Calu3 (cell line): ENCODE measurements around the gene SLC35G4. TPM values are rescaled to one million over a fixed set of nuclear protein-coding genes. Genes with fewer than 3 reads are reported as not detected.
"Not testable (repeated sequence)": the region's sequence is repeated elsewhere in the genome, so short reads cannot be mapped to it uniquely, and the experiment has no call there.

Experiments
- BruUV-seq: library from RNA; stranded (reverse); fragments of 400-500 nt; replicated peaks from 2 replicates; lab custom pipeline; 2021; lab: Mats Ljungman, UMichigan
- CTCF ChIA-PET: fragments of 300-600 bp; sonication (Branson Sonifier 250); formaldehyde crosslinking; loops from one replicate; lab custom pipeline; 2022; ENCODE audit warnings: antibody characterized with exemption; lab: Charles Lee
- DNase-seq: peaks from one replicate; pipeline ENCODE4 v3.0.0; 2022
- H3K27ac Mint-ChIP-seq: one replicate; pipeline ENCODE4 v1.8.0; 2022; ENCODE audit warnings: mixed read lengths; ENCODE audit not compliant: unreplicated experiment
- H3K27me3 Mint-ChIP-seq: one replicate; pipeline ENCODE4 v1.8.0; 2022; ENCODE audit warnings: mixed read lengths; ENCODE audit not compliant: unreplicated experiment
- H3K36me3 Mint-ChIP-seq: one replicate; pipeline ENCODE4 v1.8.0; 2022; ENCODE audit warnings: mild to moderate bottlenecking, moderate library complexity, mixed read lengths; ENCODE audit not compliant: insufficient read depth, unreplicated experiment
- H3K4me1 Mint-ChIP-seq: one replicate; pipeline ENCODE4 v1.8.0; 2022; ENCODE audit warnings: mild to moderate bottlenecking, low read depth, mixed read lengths; ENCODE audit not compliant: unreplicated experiment
- H3K4me3 Mint-ChIP-seq: one replicate; pipeline ENCODE4 v1.8.0; 2022; ENCODE audit warnings: mild to moderate bottlenecking, low read depth, moderate library complexity, mixed read lengths; ENCODE audit not compliant: unreplicated experiment
- H3K9me3 Mint-ChIP-seq: one replicate; pipeline ENCODE4 v1.8.0; 2022; ENCODE audit warnings: low read depth, mixed read lengths; ENCODE audit not compliant: unreplicated experiment
- intact Hi-C: fragments of 100-400 bp; cut with micrococcal nuclease; formaldehyde crosslinking; loops from one replicate; pipeline ENCODE4 v1.10.0; 2022; ENCODE audit not compliant: unreplicated experiment
- total RNA-seq: library from RNA; stranded (reverse); gene quantifications from 2 replicates; pipeline ENCODE4 v1.2.3, GENCODE V29; 2022
- TF ChIP-seq, protein P1 (sequence below): fragments of 200-600 bp; IDR thresholded peaks from one replicate; pipeline ENCODE4 v1.8.0; 2022; ENCODE audit warnings: antibody characterized with exemption; ENCODE audit not compliant: unreplicated experiment

The SLC35G4 gene
- total RNA-seq, 1 experiment from 2014 or later = not detected

DNA sequence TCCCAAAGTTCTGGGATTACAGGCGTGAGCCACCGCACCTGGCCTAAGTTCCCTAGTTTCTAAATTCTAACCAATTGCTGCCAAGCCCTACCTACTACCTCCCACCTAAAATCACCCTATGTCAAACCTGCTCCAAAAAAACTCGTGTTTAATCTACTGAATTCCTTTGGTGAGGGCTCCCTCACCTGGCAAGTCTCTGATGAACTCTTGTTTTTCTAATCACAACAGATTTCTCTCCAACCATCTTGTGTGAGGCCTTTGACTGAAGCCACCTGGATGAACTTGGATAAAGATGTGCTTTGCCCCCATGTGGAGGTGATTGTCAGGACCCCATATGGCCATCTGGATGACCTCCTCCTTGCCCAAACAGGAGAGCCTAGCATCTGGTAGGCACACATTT, 17.4 kb upstream of the SLC35G4 start:
- CTCF ChIA-PET = no interaction called here
- BruUV-seq = no TSS peak
- Mint-ChIP-seq H3K9me3 (peaks cover 5% of the 10 kb centered on the region), H3K27ac (no peak overlapping the region), H3K4me1 (no peaks in the 10 kb centered on the region), H3K4me3 (no peak overlapping the region), H3K36me3 (no peaks in the 10 kb centered on the region), H3K27me3 (peaks cover 68% of the 10 kb centered on the region)
- DNase-seq = no peak
- TF ChIP-seq, protein P1, sequence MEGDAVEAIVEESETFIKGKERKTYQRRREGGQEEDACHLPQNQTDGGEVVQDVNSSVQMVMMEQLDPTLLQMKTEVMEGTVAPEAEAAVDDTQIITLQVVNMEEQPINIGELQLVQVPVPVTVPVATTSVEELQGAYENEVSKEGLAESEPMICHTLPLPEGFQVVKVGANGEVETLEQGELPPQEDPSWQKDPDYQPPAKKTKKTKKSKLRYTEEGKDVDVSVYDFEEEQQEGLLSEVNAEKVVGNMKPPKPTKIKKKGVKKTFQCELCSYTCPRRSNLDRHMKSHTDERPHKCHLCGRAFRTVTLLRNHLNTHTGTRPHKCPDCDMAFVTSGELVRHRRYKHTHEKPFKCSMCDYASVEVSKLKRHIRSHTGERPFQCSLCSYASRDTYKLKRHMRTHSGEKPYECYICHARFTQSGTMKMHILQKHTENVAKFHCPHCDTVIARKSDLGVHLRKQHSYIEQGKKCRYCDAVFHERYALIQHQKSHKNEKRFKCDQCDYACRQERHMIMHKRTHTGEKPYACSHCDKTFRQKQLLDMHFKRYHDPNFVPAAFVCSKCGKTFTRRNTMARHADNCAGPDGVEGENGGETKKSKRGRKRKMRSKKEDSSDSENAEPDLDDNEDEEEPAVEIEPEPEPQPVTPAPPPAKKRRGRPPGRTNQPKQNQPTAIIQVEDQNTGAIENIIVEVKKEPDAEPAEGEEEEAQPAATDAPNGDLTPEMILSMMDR = no peak
- intact Hi-C loops = no loop called here

DNA sequence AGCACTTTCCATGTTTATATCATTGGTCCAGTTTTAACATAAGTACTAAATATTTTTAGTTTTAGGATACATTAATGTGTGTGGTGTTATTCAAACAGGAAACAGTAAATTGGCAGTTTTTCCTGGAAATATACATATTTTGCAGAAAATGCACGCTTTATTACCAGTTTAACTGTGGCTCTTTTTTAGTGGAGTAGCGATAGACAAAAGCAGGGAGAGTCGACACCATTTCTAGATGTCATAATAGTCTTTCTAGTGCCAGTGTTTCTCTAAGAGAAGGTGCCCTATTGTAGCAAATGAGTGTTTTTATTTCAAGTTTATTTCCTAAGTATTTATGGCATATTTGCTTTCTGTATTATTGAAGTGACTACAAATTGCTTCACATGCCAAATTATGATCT, 9.1 kb upstream of the SLC35G4 start:
- CTCF ChIA-PET = no interaction called here

DNA sequence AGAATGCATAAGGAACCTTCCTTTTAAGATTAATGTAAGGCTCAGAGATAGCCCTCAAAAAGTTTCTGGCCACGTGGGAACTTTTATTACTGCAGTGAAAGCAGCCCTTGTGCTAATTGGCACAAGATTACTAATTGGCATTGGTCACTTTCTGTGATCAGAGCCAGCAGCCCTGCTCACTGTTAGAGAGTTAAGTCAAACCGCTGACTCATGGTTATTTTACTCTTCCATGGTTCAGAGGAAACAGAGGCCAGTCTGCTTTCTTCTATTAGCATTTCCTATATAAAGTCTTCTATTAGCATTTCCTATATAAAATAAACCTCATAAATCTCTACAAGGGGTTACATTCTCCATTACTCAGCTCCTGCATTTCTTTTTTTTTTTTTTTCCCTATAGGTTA, 1.5 kb upstream of the SLC35G4 start:
- Mint-ChIP-seq H3K4me3 (no peak overlapping the region), H3K27me3 (peaks cover 66% of the 10 kb centered on the region), H3K9me3 (no peaks in the 10 kb centered on the region), H3K4me1 (no peaks in the 10 kb centered on the region), H3K36me3 (no peaks in the 10 kb centered on the region), H3K27ac (no peak overlapping the region)
- no TSS peak for BruUV-seq
- TF ChIP-seq, protein P1 = no peak
- CTCF ChIA-PET = no interaction called here
- DNase-seq = no peak
- intact Hi-C loops = no loop called here

More for the DNA sequence above, 9.1 kb upstream of the SLC35G4 start:
- H3K4me1 Mint-ChIP-seq = no peaks in the 10 kb centered on the region
- peaks cover 42% of the 10 kb centered on the region for H3K27me3 Mint-ChIP-seq
- H3K36me3 Mint-ChIP-seq = no peaks in the 10 kb centered on the region
- no peak overlapping the region for H3K27ac Mint-ChIP-seq
- TF ChIP-seq, protein P1 = no peak
- H3K4me3 Mint-ChIP-seq = no peak overlapping the region
- intact Hi-C loops = no loop called here
- no peak for DNase-seq
- peaks cover 10% of the 10 kb centered on the region for H3K9me3 Mint-ChIP-seq
- no TSS peak for BruUV-seq

DNA sequence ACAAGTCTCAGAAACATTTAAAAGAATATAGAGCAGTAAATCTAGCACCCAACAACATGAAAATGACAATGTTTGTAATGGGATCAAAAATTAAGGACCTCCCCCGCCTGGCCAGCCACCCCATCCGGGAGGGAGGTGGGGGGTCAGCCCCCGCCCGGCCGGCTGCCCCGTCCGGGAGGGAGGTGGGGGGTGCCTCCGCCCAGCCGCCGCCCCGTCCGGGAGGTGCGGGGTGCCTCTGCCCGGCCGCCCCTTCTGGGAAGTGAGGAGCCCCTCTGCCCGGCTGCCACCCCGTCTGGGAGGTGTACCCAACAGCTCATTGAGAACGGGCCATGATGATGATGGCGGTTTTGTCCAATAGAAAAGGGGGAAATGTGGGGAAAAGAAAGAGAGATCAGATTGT, 778 bp upstream of the SLC35G4 start:
- DNase-seq, CTCF ChIA-PET, BruUV-seq, H3K4me3 Mint-ChIP-seq, intact Hi-C loops, H3K9me3 Mint-ChIP-seq, H3K36me3 Mint-ChIP-seq, H3K27ac Mint-ChIP-seq, H3K4me1 Mint-ChIP-seq: not testable (repeated sequence)
- H3K27me3 Mint-ChIP-seq = peaks cover 60% of the 10 kb centered on the region

DNA sequence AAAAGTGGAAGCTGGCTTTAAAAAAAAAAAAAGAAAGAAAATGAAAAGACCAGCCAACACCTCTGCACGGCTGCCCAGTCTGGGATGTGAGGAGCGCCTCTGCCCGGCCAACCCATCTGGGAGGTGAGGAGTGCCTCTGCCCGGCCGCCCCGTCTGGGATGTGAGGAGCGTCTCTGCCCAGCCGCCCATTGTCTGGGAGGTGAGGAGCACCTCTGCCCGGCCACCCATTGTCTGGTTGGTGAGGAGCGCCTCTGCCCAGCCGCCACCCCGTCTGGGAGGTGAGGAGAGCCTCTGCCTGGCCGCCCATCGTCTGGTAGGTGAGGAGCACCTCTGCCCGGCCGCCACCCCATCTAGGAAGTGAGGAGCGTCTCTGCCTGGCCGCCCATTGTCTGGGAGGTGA, 3.7 kb downstream of the SLC35G4 start:
- H3K36me3 Mint-ChIP-seq, intact Hi-C loops, H3K4me3 Mint-ChIP-seq, BruUV-seq, DNase-seq, H3K4me1 Mint-ChIP-seq, H3K27ac Mint-ChIP-seq, CTCF ChIA-PET, H3K9me3 Mint-ChIP-seq: not testable (repeated sequence)
- H3K27me3 Mint-ChIP-seq = peaks cover 16% of the 10 kb centered on the region

DNA sequence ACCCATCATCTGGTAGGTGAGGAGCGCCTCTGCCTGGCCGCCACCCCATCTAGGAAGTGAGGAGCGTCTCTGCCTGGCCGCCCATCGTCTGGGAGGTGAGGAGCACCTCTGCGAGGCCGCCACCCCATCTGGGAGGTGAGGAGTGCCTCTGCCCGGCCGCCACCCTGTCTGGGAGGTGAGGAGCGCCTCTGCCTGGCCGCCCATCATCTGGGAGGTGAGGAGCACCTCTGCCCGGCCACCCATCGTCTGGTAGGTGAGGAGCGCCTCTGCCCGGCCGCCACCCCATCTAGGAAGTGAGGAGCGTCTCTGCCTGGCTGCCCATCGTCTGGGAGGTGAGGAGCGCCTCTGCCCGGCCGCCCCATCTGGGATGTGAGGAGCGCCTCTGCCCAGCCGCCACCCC, 4.2 kb downstream of the SLC35G4 start:
- intact Hi-C loops, H3K27ac Mint-ChIP-seq, H3K4me1 Mint-ChIP-seq, H3K36me3 Mint-ChIP-seq, CTCF ChIA-PET, H3K4me3 Mint-ChIP-seq, H3K9me3 Mint-ChIP-seq, BruUV-seq, DNase-seq: not testable (repeated sequence)
- peaks cover 15% of the 10 kb centered on the region for H3K27me3 Mint-ChIP-seq

DNA sequence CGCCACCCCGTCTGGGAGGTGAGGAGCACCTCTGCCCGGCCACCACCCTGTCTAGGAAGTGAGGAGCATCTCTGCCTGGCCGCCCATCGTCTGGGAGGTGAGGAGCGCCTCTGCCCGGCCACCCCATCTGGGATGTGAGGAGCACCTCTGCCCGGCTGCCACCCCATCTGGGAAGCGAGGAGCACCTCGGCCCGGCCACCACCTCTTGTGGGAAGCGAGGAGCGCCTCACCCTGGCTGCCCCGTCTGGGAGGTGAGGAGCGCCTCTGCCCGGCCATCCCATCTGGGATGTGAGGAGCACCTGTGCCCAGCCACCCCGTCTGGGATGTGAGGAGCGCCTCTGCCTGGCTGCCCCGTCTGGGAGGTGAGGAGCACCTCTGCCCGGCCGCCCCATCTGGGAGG, 4.6 kb downstream of the SLC35G4 start:
- H3K27ac Mint-ChIP-seq, DNase-seq, H3K9me3 Mint-ChIP-seq, CTCF ChIA-PET, BruUV-seq, H3K36me3 Mint-ChIP-seq, H3K4me1 Mint-ChIP-seq, intact Hi-C loops, H3K4me3 Mint-ChIP-seq: not testable (repeated sequence)
- peaks cover 13% of the 10 kb centered on the region for H3K27me3 Mint-ChIP-seq

DNA sequence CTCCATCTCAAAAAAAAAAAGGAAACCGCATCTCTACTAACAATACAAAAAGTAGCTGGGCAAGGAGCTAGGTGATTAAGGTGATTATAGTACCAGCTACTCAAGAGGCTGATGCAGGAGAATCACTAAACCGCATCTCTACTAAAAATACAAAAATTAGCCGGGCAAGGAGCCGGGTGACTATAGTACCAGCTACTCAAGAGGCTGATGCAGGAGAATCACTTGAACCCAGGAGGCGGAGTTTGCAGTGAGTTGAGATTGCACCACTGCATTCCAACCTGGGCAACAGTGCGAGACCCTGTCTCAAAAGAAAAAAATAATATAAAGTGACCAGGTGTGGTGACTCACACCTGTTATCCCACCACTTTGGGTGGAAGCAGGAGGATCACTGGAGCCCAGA, 5.6 kb downstream of the SLC35G4 start:
- BruUV-seq, intact Hi-C loops, DNase-seq, H3K4me3 Mint-ChIP-seq, CTCF ChIA-PET, H3K36me3 Mint-ChIP-seq, H3K27ac Mint-ChIP-seq, H3K4me1 Mint-ChIP-seq, H3K9me3 Mint-ChIP-seq: not testable (repeated sequence)
- H3K27me3 Mint-ChIP-seq = peaks cover 13% of the 10 kb centered on the region
